IPS-15b (cell line): Measurements from ENCODE around the gene HIGD2B.
"Not testable (repeated sequence)": the region's sequence is repeated elsewhere in the genome, so short reads cannot be mapped to it uniquely, and the experiment has no call there.

Source experiments
- H3K27me3 ChIP-seq: one replicate; pipeline ENCODE4 v1.6.1; 2013; ENCODE audit warnings: low read length; ENCODE audit not compliant: control insufficient read depth, insufficient read depth
- H3K36me3 ChIP-seq: one replicate; pipeline ENCODE4 v1.6.1; 2013; ENCODE audit warnings: low read length; ENCODE audit not compliant: control insufficient read depth, insufficient read depth
- H3K4me1 ChIP-seq: one replicate; pipeline ENCODE4 v1.6.1; 2013; ENCODE audit warnings: mild to moderate bottlenecking, low read length; ENCODE audit not compliant: control insufficient read depth, insufficient read depth
- H3K4me3 ChIP-seq: one replicate; pipeline ENCODE4 v1.5.1; 2013; ENCODE audit warnings: low read depth, low read length
- H3K9ac ChIP-seq: one replicate; pipeline ENCODE4 v1.6.1; 2013; ENCODE audit warnings: low read depth, mild to moderate bottlenecking, low read length
- H3K9me3 ChIP-seq: one replicate; pipeline ENCODE4 v1.6.1; 2013; ENCODE audit warnings: mild to moderate bottlenecking, low read length; ENCODE audit not compliant: control insufficient read depth, insufficient read depth

Gene HIGD2B

GRCh38 chr15:72722071-72722696 is 36.2 kb upstream of the HIGD2B start:
- peaks cover 4% of the 10 kb centered on the region for H3K4me1 ChIP-seq
- no peaks in the 10 kb centered on the region for H3K9me3 ChIP-seq
- no peaks in the 10 kb centered on the region for H3K36me3 ChIP-seq
- H3K27me3 ChIP-seq: no peaks in the 10 kb centered on the region
- no peak overlapping the region for H3K4me3 ChIP-seq
- no peak overlapping the region for H3K9ac ChIP-seq

DNA sequence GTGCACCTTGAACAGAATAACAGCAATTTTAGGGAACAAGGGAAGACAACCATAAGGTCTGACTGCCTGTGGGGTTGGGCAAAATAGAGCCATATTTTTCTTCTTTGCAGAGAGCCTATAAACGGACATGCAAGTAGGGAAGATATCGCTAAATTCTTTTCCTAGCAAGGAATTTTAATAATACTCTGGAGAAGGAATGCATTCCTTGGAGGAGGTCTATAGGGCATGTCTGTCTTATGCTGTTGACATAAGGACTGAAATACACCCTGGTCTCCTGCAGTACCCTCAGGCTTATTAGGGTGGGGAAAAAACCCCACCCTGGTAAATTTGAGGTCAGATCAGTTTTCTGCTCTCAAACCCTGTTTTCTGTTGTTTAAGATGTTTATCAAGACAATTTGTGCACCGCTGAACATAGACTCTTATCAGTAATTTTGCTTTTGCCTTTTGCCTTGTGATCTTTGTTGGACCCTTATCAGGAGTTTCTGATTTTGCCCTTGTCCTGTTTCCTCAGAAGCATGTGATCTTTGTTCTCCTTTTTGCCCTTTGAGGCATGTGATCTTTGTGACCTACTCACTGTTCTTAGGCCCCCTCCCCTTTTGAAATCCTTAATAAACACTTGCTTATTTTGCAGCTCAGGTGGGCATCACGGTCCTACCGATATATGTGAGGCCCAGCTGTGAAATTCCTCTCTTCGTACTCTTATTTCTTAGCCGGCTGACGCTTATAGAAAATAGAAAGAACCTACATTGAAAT is 22.7 kb upstream of the HIGD2B start:
- not testable (repeated sequence) for H3K27me3 ChIP-seq, H3K9ac ChIP-seq, H3K4me3 ChIP-seq, H3K36me3 ChIP-seq, H3K4me1 ChIP-seq, H3K9me3 ChIP-seq

DNA sequence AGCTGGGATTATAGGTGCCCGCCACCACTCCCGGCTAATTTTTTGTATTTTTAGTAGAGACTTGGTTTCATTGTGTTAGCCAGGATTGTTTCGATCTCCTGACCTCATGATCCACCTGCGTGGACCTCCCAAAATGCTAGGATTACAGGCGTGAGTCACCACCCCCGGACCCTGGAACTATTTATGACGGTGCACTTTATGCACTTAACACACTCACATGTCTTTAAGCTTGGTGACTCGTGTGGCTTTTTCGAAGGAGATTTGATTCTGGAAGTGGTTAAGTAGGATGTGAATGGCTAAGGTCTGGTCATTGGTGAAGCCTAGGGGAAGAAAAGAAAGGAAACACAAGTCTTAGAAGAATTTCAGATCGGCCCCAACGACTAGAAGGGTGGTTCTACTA is 20.3 kb upstream of the HIGD2B start:
- Histone ChIP-seq H3K4me3 (no peak overlapping the region), H3K9me3 (no peaks in the 10 kb centered on the region), H3K36me3 (no peaks in the 10 kb centered on the region), H3K9ac (no peak overlapping the region), H3K4me1 (no peaks in the 10 kb centered on the region), H3K27me3 (no peaks in the 10 kb centered on the region)

- Histone ChIP-seq H3K4me1 (no peaks in the 10 kb centered on the region), H3K36me3 (no peaks in the 10 kb centered on the region), H3K9ac (no peak overlapping the region), H3K4me3 (no peak overlapping the region), H3K9me3 (no peaks in the 10 kb centered on the region), H3K27me3 (no peaks in the 10 kb centered on the region)
Observed at GRCh38 chr15:72700076-72700475, 14.1 kb upstream of the HIGD2B start.

GRCh38 chr15:72698938-72699337 is 13.0 kb upstream of the HIGD2B start:
- Histone ChIP-seq H3K9me3 (no peaks in the 10 kb centered on the region), H3K36me3 (no peaks in the 10 kb centered on the region), H3K4me1 (no peaks in the 10 kb centered on the region), H3K9ac (no peak overlapping the region), H3K27me3 (no peaks in the 10 kb centered on the region), H3K4me3 (no peak overlapping the region)

DNA sequence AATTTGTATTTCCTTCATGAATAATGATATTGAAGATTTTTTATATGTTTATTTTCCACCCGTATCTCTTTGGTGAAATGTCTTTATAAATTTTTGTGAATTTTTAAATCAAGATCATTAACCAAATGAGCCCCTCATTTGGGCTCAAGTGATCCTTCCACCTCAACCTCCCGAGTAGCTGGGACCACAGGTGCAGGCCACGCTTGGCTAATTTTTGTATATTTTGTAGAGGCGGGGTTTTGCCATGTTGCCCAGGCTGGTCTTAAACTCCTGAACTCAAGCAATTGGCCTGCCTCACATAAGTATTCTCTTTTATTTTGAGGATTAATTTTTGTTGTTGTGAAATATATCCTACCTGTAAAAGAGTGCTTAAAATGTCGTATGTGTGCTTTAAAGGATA is 5.0 kb upstream of the HIGD2B start:
- Histone ChIP-seq H3K27me3 (no peaks in the 10 kb centered on the region), H3K4me1 (no peaks in the 10 kb centered on the region), H3K9ac (no peak overlapping the region), H3K9me3 (no peaks in the 10 kb centered on the region), H3K36me3 (no peaks in the 10 kb centered on the region), H3K4me3 (no peak overlapping the region)

DNA sequence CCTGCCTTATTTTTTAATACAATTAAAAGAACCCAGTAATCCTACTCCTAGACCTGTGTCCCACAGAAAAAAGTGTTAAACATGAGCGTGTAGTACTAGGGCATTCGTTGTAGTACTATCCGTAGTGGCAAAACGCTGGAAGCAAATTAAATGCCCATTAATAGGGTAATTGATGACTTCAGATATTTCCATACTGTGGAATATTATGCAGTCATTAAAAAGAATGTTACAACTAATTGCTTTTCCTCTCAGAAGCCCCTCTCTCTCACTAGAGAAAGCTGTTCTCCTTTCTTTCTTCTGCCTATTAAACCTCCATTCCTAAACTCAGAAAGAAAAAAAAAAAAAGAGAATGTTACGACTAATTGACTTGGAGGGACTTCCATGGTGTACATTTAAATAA is 2.7 kb upstream of the HIGD2B start:
- Histone ChIP-seq H3K9me3 (no peaks in the 10 kb centered on the region), H3K9ac (no peak overlapping the region), H3K36me3 (no peaks in the 10 kb centered on the region), H3K4me3 (no peak overlapping the region), H3K4me1 (peaks cover 3% of the 10 kb centered on the region), H3K27me3 (no peaks in the 10 kb centered on the region)

- Histone ChIP-seq H3K27me3 (no peaks in the 10 kb centered on the region), H3K4me1 (peaks cover 3% of the 10 kb centered on the region), H3K4me3 (peak overlapping the region; percentile 98), H3K36me3 (no peaks in the 10 kb centered on the region), H3K9me3 (no peaks in the 10 kb centered on the region), H3K9ac (peak overlapping the region; percentile 83)
Observed at GRCh38 chr15:72685301-72685924, 569 bp downstream of the HIGD2B start.

DNA sequence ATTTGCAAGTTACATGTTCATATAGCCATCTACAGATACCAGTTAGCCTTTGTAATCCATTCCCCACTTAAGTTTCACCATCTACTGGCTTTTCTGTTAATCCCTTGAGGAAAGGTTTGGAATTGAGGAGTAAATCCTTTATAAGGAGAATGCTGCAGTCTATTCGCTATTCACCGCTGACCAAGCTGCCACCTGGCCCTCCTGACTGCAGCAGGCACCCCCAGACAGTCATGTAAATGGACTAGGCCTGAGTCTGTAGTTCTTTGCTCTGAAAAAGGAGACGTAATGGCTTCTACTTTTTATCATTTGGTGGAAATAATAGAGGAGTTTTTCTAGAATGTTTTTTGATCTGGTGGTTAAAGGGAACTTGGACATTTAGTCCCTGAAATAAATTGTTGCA is 3.2 kb downstream of the HIGD2B start:
- no peaks in the 10 kb centered on the region for H3K27me3 ChIP-seq
- H3K4me1 ChIP-seq: peaks cover 3% of the 10 kb centered on the region
- H3K9ac ChIP-seq: no peak overlapping the region
- H3K36me3 ChIP-seq: no peaks in the 10 kb centered on the region
- H3K4me3 ChIP-seq: no peak overlapping the region
- H3K9me3 ChIP-seq: no peaks in the 10 kb centered on the region

GRCh38 chr15:72680931-72681330 is 5.1 kb downstream of the HIGD2B start:
- H3K4me1 ChIP-seq: peaks cover 3% of the 10 kb centered on the region
- no peaks in the 10 kb centered on the region for H3K27me3 ChIP-seq
- H3K4me3 ChIP-seq: no peak overlapping the region
- H3K9ac ChIP-seq: no peak overlapping the region
- no peaks in the 10 kb centered on the region for H3K9me3 ChIP-seq
- H3K36me3 ChIP-seq: no peaks in the 10 kb centered on the region

DNA sequence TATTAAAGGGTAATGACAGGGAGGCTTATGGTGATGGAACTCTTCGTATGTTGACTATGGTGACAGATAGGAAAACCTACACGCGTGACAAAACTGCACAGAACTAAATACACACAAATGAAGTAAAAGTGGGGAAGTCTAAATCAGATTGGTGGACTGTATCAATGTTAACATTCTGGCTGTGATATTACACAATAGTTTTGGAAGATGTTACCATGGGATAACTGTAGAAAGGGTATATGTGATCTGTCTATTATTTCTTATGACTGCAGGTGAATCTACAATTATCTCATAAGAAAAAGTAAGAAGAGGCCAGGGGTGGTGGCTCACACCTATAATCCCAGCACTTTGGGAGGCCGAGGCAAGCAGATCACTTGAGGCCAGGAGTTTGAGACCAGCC is 9.1 kb downstream of the HIGD2B start:
- H3K27me3 ChIP-seq: no peaks in the 10 kb centered on the region
- no peaks in the 10 kb centered on the region for H3K9me3 ChIP-seq
- no peak overlapping the region for H3K9ac ChIP-seq
- H3K36me3 ChIP-seq: no peaks in the 10 kb centered on the region
- H3K4me3 ChIP-seq: no peak overlapping the region
- H3K4me1 ChIP-seq: peaks cover under 1% of the 10 kb centered on the region

DNA sequence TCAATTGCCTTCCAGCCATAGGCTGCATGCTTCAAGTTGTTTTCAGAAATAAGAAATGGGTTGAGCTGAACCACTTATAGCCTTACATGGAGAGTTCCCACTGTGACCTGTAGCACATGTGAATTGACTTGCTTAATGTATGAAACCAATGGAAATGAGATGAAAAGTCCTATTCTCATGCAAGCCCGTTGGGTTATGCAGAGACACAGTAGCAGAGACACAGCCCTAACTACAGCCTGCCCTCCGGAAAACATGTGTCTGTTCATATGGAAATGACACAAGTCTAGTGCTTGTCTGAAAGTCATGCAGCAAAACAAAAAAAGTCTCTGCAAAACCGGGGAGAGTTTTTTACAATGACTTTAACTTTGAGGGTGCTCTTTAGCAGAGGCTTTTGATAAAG is 14.5 kb downstream of the HIGD2B start:
- H3K27me3 ChIP-seq: no peaks in the 10 kb centered on the region
- H3K9me3 ChIP-seq: no peaks in the 10 kb centered on the region
- no peak overlapping the region for H3K9ac ChIP-seq
- H3K36me3 ChIP-seq: no peaks in the 10 kb centered on the region
- H3K4me3 ChIP-seq: no peak overlapping the region
- H3K4me1 ChIP-seq: peaks cover 10% of the 10 kb centered on the region
